Neural cell (in vitro differentiated cells): ENCODE measurements around the gene ZBTB12. TPM values are rescaled to one million over a fixed set of nuclear protein-coding genes. Genes with fewer than 3 reads are reported as not detected.

ENCODE experiments used
- H2AFZ ChIP-seq: fragments of 200-600, 300-800 bp; sonication (generic), shearing (Covaris generic); 2 replicates; pipeline ENCODE4 v1.6.0; 2014; ENCODE audit warnings: low read depth, mild to moderate bottlenecking, antibody characterized with exemption, low read length, moderate library complexity
- H3F3A ChIP-seq: fragments of 200-600 bp; shearing (Covaris generic); 2 replicates; pipeline ENCODE4 v1.6.1; 2016; ENCODE audit warnings: mild to moderate bottlenecking, moderate library complexity, mixed read lengths, antibody characterized with exemption, low read length; ENCODE audit not compliant: insufficient read depth, poor library complexity, severe bottlenecking
- H3K27ac ChIP-seq: fragments of 200-600, 300-800 bp; sonication (generic), shearing (Covaris generic); 2 replicates; pipeline ENCODE4 v1.5.1; 2014; ENCODE audit warnings: mild to moderate bottlenecking, low read length, moderate library complexity
- H3K27me3 ChIP-seq: fragments of 300-800, 200-600 bp; sonication (generic), shearing (Covaris generic); 2 replicates; pipeline ENCODE4 v1.6.0; 2014; ENCODE audit warnings: mild to moderate bottlenecking, low read depth, low read length, moderate library complexity; ENCODE audit not compliant: insufficient read depth
- H3K36me3 ChIP-seq: fragments of 300-800, 200-600 bp; sonication (generic), shearing (Covaris generic); 2 replicates; pipeline ENCODE4 v1.5.1; 2014; ENCODE audit warnings: mild to moderate bottlenecking, antibody characterized with exemption, low read length, moderate library complexity; ENCODE audit not compliant: insufficient read depth
- H3K4me2 ChIP-seq: fragments of 300-800, 200-600 bp; sonication (generic), shearing (Covaris generic); 2 replicates; pipeline ENCODE4 v1.6.0; 2014; ENCODE audit warnings: mild to moderate bottlenecking, low read length
- H3K4me3 ChIP-seq: fragments of 300-800, 200-600 bp; sonication (generic), shearing (Covaris generic); 2 replicates; pipeline ENCODE4 v1.5.1; 2014; ENCODE audit warnings: mild to moderate bottlenecking, low read length, moderate library complexity
- H3K79me2 ChIP-seq: fragments of 200-600 bp; shearing (Covaris generic); replicated peaks from 2 replicates; pipeline ENCODE4 v1.6.0; 2014; ENCODE audit warnings: mild to moderate bottlenecking, low read length, moderate library complexity; ENCODE audit not compliant: insufficient read depth
- H3K9ac ChIP-seq: fragments of 300-800, 200-600 bp; sonication (generic), shearing (Covaris generic); 2 replicates; pipeline ENCODE4 v1.6.1; 2016; ENCODE audit warnings: mild to moderate bottlenecking, low read length, mixed read lengths
- H3K9me2 ChIP-seq: fragments of 200-600 bp; shearing (Covaris generic); 2 replicates; pipeline ENCODE4 v1.6.1; 2016; ENCODE audit warnings: mild to moderate bottlenecking, low read length, mixed read lengths; ENCODE audit not compliant: insufficient read depth
- H3K9me3 ChIP-seq: fragments of 200-600, 300-800 bp; sonication (generic), shearing (Covaris generic); 2 replicates; pipeline ENCODE4 v1.6.1; 2016; ENCODE audit warnings: mild to moderate bottlenecking, mixed run types, low read length, moderate library complexity, mixed read lengths
- H4K20me1 ChIP-seq: fragments of 200-600 bp; shearing (Covaris generic); 2 replicates; pipeline ENCODE4 v1.6.1; 2016; ENCODE audit warnings: mild to moderate bottlenecking, mixed run types; ENCODE audit not compliant: insufficient read depth
- MXI1 ChIP-seq: fragments of 450-650 bp; conservative IDR thresholded peaks from 2 replicates; pipeline ENCODE4 v1.6.1; 2014; ENCODE audit warnings: antibody characterized with exemption, mild to moderate bottlenecking; ENCODE audit not compliant: poor library complexity, severe bottlenecking
- polyA plus RNA-seq: library from polyadenylated mRNA; depleted of rRNA; stranded (reverse); fragments of >200 nt; gene quantifications from 2 replicates; pipeline ENCODE4 v1.2.3, GENCODE V29; 2014
- small RNA-seq, 3 experiments: library from RNA; depleted of rRNA; stranded (forward); fragments of <200 nt; gene quantifications; one replicate each; pipeline ENCODE3, GENCODE V24; 2012

ZBTB12 gene
- polyA plus RNA-seq, 1 donor from 2014 or later: 21.4 TPM

DNA sequence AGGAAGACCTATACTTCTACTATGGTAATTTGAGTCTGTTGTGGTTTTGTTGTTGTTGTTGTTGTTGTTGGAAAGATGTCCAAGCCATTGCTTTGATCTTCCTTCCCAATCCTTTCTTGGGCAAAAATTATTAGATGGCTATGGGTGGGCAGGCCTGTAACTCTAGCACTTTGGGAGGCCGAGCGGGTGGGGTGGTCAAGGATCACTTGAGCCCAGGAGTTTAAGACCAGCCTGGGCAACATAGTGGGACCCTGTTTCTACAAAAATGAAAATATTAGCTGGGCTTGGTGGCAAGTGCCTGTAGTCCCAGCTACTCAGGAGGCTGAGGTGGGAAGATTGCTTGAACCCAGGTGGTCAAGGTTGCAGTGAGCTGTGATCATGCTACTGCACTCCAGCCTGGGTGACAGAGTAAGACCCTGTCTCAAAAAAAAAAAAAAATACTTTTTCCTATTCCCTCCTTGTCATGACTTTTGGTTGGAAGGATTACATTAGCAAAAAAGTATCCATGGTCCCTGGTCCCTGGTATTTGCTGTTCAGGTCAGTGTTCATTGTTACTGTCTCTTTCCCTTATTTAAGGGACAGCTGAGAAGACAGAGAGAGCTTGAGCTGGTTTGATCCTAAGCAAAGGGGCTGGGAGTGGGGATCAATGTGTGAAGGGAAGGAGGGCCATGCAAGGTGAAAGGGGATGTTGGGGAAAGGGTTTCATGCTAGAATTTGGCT is 51.0 kb downstream of the ZBTB12 start:
- TF ChIP-seq MXI1: no peak
- no peak overlapping the region for H3K27ac ChIP-seq
- no peaks in the 10 kb centered on the region for H3K9me2 ChIP-seq
- H2AFZ ChIP-seq: no peak overlapping the region
- no peaks in the 10 kb centered on the region for H3F3A ChIP-seq
- no peaks in the 10 kb centered on the region for H3K9me3 ChIP-seq
- no peak overlapping the region for H3K4me2 ChIP-seq
- no peak overlapping the region for H3K4me3 ChIP-seq
- no peaks in the 10 kb centered on the region for H3K36me3 ChIP-seq
- no peaks in the 10 kb centered on the region for H3K79me2 ChIP-seq
- H3K9ac ChIP-seq: no peak overlapping the region
- H3K27me3 ChIP-seq: no peaks in the 10 kb centered on the region
- H4K20me1 ChIP-seq: no peaks in the 10 kb centered on the region

Small RNAs within 50 kb of the gene (small RNA-seq; reads per million reads assigned to genes)
- 0 reads per million in 3 experiments for gene AL645922.1

Other genes with a start within 250 kb of the ZBTB12 start
- 203 and 204 TPM in 2 replicates for gene BAG6, start 249.4 kb downstream of the ZBTB12 start, polyA plus RNA-seq
- gene APOM, start 246.2 kb downstream of the ZBTB12 start, polyA plus RNA-seq: 1.3 and 4.4 TPM in 2 replicates
- gene C6orf47, start 241.3 kb downstream of the ZBTB12 start, polyA plus RNA-seq: 17.2 and 24.3 TPM in 2 replicates
- gene GPANK1, start 237.1 kb downstream of the ZBTB12 start, polyA plus RNA-seq: 18.4 and 21.9 TPM in 2 replicates
- gene CSNK2B, start 236.0 kb downstream of the ZBTB12 start, polyA plus RNA-seq: 130 and 135 TPM in 2 replicates
- gene LY6G5B, start 232.1 kb downstream of the ZBTB12 start, polyA plus RNA-seq: 4.0 and 7.7 TPM in 2 replicates
- gene LY6G5C, start 221.0 kb downstream of the ZBTB12 start, polyA plus RNA-seq: 13.4 and 26.6 TPM in 2 replicates
- 130 and 154 TPM in 2 replicates for gene ABHD16A, start 198.8 kb downstream of the ZBTB12 start, polyA plus RNA-seq
- gene LY6G6F, start 195.2 kb downstream of the ZBTB12 start, polyA plus RNA-seq: not detected in 2 replicates
- gene LY6G6D, start 186.7 kb downstream of the ZBTB12 start, polyA plus RNA-seq: not detected in 2 replicates
- gene LY6G6C, start 180.3 kb downstream of the ZBTB12 start, polyA plus RNA-seq: 0.78 and 0.88 TPM in 2 replicates
- not detected in 2 replicates for gene MPIG6B, start 178.7 kb downstream of the ZBTB12 start, polyA plus RNA-seq
- gene DDAH2, start 172.8 kb downstream of the ZBTB12 start, polyA plus RNA-seq: 386 and 410 TPM in 2 replicates
- 5.5 and 5.7 TPM in 2 replicates for gene CLIC1, start 165.6 kb downstream of the ZBTB12 start, polyA plus RNA-seq
- gene MSH5, start 162.1 kb downstream of the ZBTB12 start, polyA plus RNA-seq: 5.1 and 7.8 TPM in 2 replicates
- gene SAPCD1, start 139.4 kb downstream of the ZBTB12 start, polyA plus RNA-seq: 1.3 TPM in 1 of 2 replicates, not detected in the other
- gene VWA7, start 124.8 kb downstream of the ZBTB12 start, polyA plus RNA-seq: 5.3 and 5.7 TPM in 2 replicates
- gene VARS1, start 106.3 kb downstream of the ZBTB12 start, polyA plus RNA-seq: 40.9 and 49.4 TPM in 2 replicates
- 68.5 and 87.6 TPM in 2 replicates for gene LSM2, start 95.1 kb downstream of the ZBTB12 start, polyA plus RNA-seq
- 1.6 and 2.6 TPM in 2 replicates for gene HSPA1L, start 86.8 kb downstream of the ZBTB12 start, polyA plus RNA-seq
- gene HSPA1A, start 86.5 kb downstream of the ZBTB12 start, polyA plus RNA-seq: 50.9 and 54.5 TPM in 2 replicates
- gene HSPA1B, start 74.3 kb downstream of the ZBTB12 start, polyA plus RNA-seq: 120 and 128 TPM in 2 replicates
- gene NEU1, start 39.3 kb downstream of the ZBTB12 start, polyA plus RNA-seq: 40.9 and 47.0 TPM in 2 replicates
- gene SLC44A4, start 23.1 kb downstream of the ZBTB12 start, polyA plus RNA-seq: 0.09 and 0.46 TPM in 2 replicates
- gene EHMT2, start 4.4 kb downstream of the ZBTB12 start, polyA plus RNA-seq: 102 and 121 TPM in 2 replicates
- gene C2, start 25.6 kb upstream of the ZBTB12 start, polyA plus RNA-seq: 1.2 and 1.5 TPM in 2 replicates
- 0.97 TPM in 1 of 2 replicates, not detected in the other for gene CFB, start 44.0 kb upstream of the ZBTB12 start, polyA plus RNA-seq
- 103 and 117 TPM in 2 replicates for gene NELFE, start 56.9 kb upstream of the ZBTB12 start, polyA plus RNA-seq
- gene SKIC2, start 57.1 kb upstream of the ZBTB12 start, polyA plus RNA-seq: 48.2 and 51.7 TPM in 2 replicates
- 20.0 and 29.2 TPM in 2 replicates for gene DXO, start 70.1 kb upstream of the ZBTB12 start, polyA plus RNA-seq
- gene C4A, start 80.0 kb upstream of the ZBTB12 start, polyA plus RNA-seq: 4.4 and 7.2 TPM in 2 replicates
- 4.4 and 4.6 TPM in 2 replicates for gene C4B, start 112.7 kb upstream of the ZBTB12 start, polyA plus RNA-seq
- 1.9 and 4.5 TPM in 2 replicates for gene CYP21A2, start 136.3 kb upstream of the ZBTB12 start, polyA plus RNA-seq
- 3.3 and 3.6 TPM in 2 replicates for gene TNXB, start 207.3 kb upstream of the ZBTB12 start, polyA plus RNA-seq
- gene ATF6B, start 226.2 kb upstream of the ZBTB12 start, polyA plus RNA-seq: 44.3 and 49.3 TPM in 2 replicates
- 8.6 and 10.9 TPM in 2 replicates for gene FKBPL, start 228.2 kb upstream of the ZBTB12 start, polyA plus RNA-seq
- 0.22 TPM in 1 of 2 replicates, not detected in the other for gene PRRT1, start 249.9 kb upstream of the ZBTB12 start, polyA plus RNA-seq